Testis (tissue), 2 donors: ENCODE measurements around the gene FHL3.

ENCODE experiments used
- POLR2A ChIP-seq: fragments of 450-650 bp; IDR thresholded peaks from one replicate; pipeline ENCODE4 v1.6.1; 2017; ENCODE audit warnings: antibody characterized with exemption, mild to moderate bottlenecking, moderate library complexity
- TF ChIP-seq, protein P1 (sequence below), 3 experiments: fragments of 450-650 bp in 2 of 3; fragments of 200-600 bp in 1 of 3; sonication (generic) in 1 of 3; IDR thresholded peaks; one replicate each; pipeline ENCODE4 v1.5.1; 2016 to 2019; ENCODE audit warnings: antibody characterized with exemption in 3 of 3, mild to moderate bottlenecking in 2 of 3, moderate library complexity in 1 of 3

GRCh38 chr1:38029685-38030511, 24.6 kb upstream of the FHL3 start:
- TF ChIP-seq, protein P1, sequence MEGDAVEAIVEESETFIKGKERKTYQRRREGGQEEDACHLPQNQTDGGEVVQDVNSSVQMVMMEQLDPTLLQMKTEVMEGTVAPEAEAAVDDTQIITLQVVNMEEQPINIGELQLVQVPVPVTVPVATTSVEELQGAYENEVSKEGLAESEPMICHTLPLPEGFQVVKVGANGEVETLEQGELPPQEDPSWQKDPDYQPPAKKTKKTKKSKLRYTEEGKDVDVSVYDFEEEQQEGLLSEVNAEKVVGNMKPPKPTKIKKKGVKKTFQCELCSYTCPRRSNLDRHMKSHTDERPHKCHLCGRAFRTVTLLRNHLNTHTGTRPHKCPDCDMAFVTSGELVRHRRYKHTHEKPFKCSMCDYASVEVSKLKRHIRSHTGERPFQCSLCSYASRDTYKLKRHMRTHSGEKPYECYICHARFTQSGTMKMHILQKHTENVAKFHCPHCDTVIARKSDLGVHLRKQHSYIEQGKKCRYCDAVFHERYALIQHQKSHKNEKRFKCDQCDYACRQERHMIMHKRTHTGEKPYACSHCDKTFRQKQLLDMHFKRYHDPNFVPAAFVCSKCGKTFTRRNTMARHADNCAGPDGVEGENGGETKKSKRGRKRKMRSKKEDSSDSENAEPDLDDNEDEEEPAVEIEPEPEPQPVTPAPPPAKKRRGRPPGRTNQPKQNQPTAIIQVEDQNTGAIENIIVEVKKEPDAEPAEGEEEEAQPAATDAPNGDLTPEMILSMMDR (IDR thresholded peaks at IDR 0.05): no peak
- no peak for TF ChIP-seq POLR2A
